ENCODE results near the gene LYL1.

Gene LYL1

DNA sequence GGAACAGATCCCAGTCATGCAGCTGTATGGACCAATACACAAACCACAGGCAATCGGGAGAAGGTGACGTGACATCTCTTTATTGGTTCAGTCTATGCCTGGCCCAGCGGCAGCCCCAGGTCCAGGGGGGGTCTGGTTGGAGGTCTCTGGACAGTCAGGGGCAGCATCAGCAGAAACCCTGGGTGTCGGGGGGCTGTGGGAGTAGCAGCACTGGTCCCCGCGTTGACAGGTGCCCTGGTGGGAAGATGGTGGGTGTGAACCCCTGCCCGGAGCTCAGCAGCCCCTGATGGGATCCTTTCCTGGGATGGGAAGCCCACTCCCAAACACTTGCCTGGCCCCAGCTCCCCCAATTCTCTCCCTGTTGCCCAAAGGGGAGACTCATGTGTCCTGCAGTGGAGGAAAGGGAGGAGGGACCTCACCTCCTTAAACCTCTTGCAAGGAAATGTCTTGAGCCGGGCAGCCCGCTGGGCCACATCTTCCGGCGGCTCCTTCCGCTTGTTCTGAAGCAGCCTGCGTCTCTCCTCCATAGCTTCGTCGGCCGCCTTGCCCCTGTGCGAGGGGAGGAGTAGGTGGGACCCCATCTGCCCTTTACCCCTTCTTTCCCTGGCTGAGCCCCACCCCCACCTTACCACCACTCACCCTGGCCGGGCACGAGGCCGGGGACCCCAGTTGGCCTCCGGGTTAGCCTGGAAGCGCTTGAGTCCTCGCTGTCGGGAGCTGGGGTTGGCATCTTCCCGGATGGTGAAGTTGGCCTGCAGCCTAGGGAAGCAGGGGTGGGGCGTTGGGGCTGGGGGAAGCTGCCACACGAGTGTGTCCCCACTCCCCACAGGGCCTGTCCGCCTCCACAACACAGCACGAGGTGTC lies 2.4 kb upstream of the LYL1 start:
- peaks cover 66% of the 10 kb centered on the region for H3K36me3 Mint-ChIP-seq (ENCODE audit: low read depth)

DNA sequence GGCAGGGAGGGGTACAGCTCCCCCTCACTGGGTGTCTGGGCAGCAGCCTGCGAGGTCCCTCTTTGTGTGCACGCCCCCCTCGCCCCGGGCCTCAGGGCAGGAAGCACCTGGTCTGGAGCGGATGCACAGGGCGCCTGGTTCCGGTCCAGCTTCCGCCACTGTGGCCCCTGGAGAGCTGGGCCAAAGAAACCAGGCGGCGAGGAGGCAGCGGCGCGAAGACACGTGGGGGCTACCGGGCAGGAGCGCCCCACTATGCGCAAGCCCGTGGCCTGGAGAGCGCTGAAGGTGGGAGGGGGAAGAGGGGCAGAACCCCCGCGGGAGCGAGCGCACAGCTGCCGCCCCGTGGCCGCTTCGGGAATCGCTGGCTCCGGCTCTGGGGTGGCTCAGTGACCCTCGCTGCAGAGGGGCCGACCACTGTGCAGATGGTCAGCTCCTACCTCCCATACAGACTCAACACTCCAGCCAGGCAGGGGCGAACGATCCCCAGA lies 1.7 kb upstream of the LYL1 start:
- intact Hi-C loops (cut with micrococcal nuclease) = loop anchor here (1.0 to 5.0 kb wide), 2 partner anchors 12 to 48 kb away; partner anchors contain the start of genes IER2, STX10 and TRMT1
- Mint-ChIP-seq H3K9me3 (no peaks in the 10 kb centered on the region), H3K4me1 (ENCODE audit: low read depth) (peaks cover 54% of the 10 kb centered on the region), H3K27me3 (no peaks in the 10 kb centered on the region), H3K27ac (peak overlapping the region; percentile 98), H3K4me3 (peak overlapping the region; percentile 88), H3K36me3 (ENCODE audit: low read depth) (peaks cover 66% of the 10 kb centered on the region)

More for the DNA sequence above, 2.4 kb upstream of the LYL1 start:
- Mint-ChIP-seq H3K27me3 (no peaks in the 10 kb centered on the region), H3K4me1 (ENCODE audit: low read depth) (peaks cover 48% of the 10 kb centered on the region), H3K9me3 (no peaks in the 10 kb centered on the region), H3K27ac (peak overlapping the region; percentile 98), H3K4me3 (peak overlapping the region; percentile 88)
- intact Hi-C loops (cut with micrococcal nuclease) = loop anchor here (1.0 to 5.0 kb wide), 2 partner anchors 11 to 47 kb away; partner anchors contain the start of genes IER2, STX10 and TRMT1

- peaks cover 67% of the 10 kb centered on the region for H3K36me3 Mint-ChIP-seq (ENCODE audit: low read depth)
- H3K27ac Mint-ChIP-seq = peak overlapping the region; percentile 98
- H3K4me3 Mint-ChIP-seq = peak overlapping the region; percentile 92
- no peaks in the 10 kb centered on the region for H3K27me3 Mint-ChIP-seq
- H3K4me1 Mint-ChIP-seq (ENCODE audit: low read depth) = peaks cover 59% of the 10 kb centered on the region
- no peaks in the 10 kb centered on the region for H3K9me3 Mint-ChIP-seq
- intact Hi-C loops (cut with micrococcal nuclease) = loop anchor here (1.0 to 5.0 kb wide), 3 partner anchors 9 to 49 kb away; partner anchors contain the start of genes IER2, STX10 and TRMT1
Observed at GRCh38 chr19:13103581-13104359, 1.1 kb upstream of the LYL1 start.

DNA sequence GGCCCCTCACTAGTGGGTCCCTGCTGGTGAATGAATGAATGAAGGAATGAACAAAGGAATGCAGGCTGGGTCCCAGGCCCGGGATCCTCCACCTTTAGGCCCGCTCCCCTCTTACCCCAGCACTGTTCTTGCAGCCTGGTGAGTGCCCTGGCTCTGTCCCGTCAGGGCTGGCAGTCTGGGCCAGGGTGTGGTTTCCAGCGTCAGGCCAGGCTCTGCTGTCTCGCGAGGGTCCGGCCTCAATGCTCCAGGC lies 317 bp downstream of the LYL1 start:
- Mint-ChIP-seq H3K27me3 (no peaks in the 10 kb centered on the region), H3K27ac (peak overlapping the region; percentile 98), H3K9me3 (no peaks in the 10 kb centered on the region), H3K36me3 (ENCODE audit: low read depth) (peaks cover 70% of the 10 kb centered on the region), H3K4me1 (ENCODE audit: low read depth) (peaks cover 70% of the 10 kb centered on the region), H3K4me3 (peak overlapping the region; percentile 92)
- intact Hi-C loops (cut with micrococcal nuclease) = loop anchor here (5.0 kb wide), 1 partner anchor 50 kb away; the partner anchor contains the start of genes IER2 and STX10

GRCh38 chr19:13101590-13102415 lies 855 bp downstream of the LYL1 start:
- intact Hi-C loops (cut with micrococcal nuclease) = loop anchor here (5.0 kb wide), 1 partner anchor 50 kb away; the partner anchor contains the start of genes IER2 and STX10
- Mint-ChIP-seq H3K4me3 (peak overlapping the region; percentile 92), H3K4me1 (ENCODE audit: low read depth) (peaks cover 70% of the 10 kb centered on the region), H3K27me3 (no peaks in the 10 kb centered on the region), H3K27ac (peak overlapping the region; percentile 98), H3K9me3 (no peaks in the 10 kb centered on the region), H3K36me3 (ENCODE audit: low read depth) (peaks cover 65% of the 10 kb centered on the region)

DNA sequence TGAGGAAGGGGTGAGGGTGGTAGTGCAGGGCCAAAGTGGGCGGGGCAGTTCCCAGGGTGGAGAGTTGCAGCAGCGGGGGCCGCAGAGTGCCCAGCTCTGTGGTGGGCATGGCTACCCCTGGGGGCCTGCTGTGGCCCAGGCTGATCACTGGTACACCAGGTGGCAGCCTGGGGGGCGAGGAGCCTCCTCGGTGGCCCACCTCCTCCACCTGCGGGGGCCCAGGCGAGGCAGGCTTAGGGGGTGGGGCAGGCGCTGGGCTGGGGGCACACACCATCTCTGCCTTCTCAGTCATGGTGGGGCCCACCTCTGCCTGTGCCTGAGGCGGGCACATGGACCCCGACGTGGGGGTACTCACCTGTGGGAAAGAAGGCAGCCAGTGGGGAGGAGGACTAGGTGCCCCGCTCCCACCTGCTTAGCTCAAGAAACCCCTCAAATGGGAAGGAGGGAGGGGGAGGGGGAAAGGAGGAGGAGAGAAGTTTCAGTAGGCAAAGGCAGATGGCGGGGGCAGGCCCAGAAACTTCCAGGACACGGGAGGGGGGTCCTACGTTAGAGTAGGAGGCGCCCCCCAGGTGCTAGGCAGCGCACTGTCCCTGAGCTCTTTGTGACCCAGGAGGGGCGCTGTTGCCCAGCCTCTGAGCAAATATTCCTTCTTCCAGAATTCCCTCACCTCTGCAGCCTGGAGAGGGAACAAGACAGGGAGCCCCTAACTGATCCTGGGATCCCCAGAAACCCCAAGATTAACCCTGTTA lies 1.6 kb downstream of the LYL1 start:
- peak overlapping the region; percentile 98 for H3K27ac Mint-ChIP-seq
- intact Hi-C loops (cut with micrococcal nuclease) = loop anchor here (5.0 kb wide), 1 partner anchor 51 kb away; the partner anchor contains the start of genes IER2 and STX10
- H3K9me3 Mint-ChIP-seq = no peaks in the 10 kb centered on the region
- no peaks in the 10 kb centered on the region for H3K27me3 Mint-ChIP-seq
- peaks cover 75% of the 10 kb centered on the region for H3K4me1 Mint-ChIP-seq (ENCODE audit: low read depth)
- H3K36me3 Mint-ChIP-seq (ENCODE audit: low read depth) = peaks cover 68% of the 10 kb centered on the region
- H3K4me3 Mint-ChIP-seq = peak overlapping the region; percentile 92

GRCh38 chr19:13100031-13100588 lies 2.5 kb downstream of the LYL1 start:
- Mint-ChIP-seq H3K27me3 (no peaks in the 10 kb centered on the region), H3K4me1 (ENCODE audit: low read depth) (peaks cover 71% of the 10 kb centered on the region), H3K9me3 (no peaks in the 10 kb centered on the region), H3K27ac (peak overlapping the region; percentile 98), H3K36me3 (ENCODE audit: low read depth) (peaks cover 70% of the 10 kb centered on the region), H3K4me3 (peak overlapping the region; percentile 92)
- intact Hi-C loops (cut with micrococcal nuclease) = loop anchor here (5.0 kb wide), 1 partner anchor 52 kb away; the partner anchor contains the start of genes IER2 and STX10

DNA sequence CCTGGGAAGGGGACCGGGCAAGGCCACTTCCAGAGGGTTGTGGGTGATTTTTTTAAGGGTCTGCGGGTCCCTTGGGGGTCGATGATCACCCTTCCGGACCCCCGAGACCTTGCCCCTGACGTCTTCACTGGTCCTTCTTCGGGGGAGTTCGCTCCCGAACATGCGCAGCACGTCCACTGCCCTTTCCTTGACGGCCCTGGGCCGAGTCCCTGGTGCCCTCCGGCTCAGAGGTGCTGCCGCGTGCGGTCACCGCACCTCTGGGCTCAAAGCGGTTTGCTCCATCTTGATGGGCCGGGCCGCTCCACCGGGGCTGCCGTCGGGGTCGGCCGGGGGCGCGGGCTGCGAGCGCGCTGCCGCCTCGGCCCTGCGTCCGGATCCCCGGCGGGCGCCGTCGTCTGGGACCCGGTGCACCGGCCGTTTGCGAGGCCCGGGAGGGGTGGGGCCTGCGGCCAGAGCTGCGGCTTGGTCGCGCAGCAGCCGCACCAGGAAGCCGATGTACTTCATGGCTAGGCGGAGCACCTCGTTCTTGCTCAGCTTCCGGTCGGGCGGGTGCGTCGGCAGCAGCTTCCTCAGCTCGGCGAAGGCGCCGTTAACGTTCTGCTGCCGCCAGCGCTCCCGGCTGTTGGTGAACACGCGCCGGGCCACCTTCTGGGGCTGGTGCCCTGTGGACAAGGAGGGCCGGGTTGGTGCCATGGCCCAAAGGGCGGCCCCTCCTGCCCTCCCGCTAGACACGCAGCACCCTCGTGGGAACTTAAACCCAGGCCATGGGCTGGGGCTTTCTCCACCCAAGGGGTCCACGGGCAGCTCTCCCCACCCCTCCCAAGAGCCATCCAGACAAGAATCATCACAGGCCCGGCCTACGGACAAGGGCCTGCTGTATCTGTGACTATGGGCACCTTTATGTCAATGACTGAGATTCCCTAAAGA lies 3.3 kb downstream of the LYL1 start:
- intact Hi-C loops (cut with micrococcal nuclease) = no loop called here
- Mint-ChIP-seq H3K36me3 (ENCODE audit: low read depth) (peaks cover 62% of the 10 kb centered on the region), H3K4me1 (ENCODE audit: low read depth) (peaks cover 71% of the 10 kb centered on the region), H3K9me3 (no peaks in the 10 kb centered on the region), H3K27ac (peak overlapping the region; percentile 98), H3K27me3 (no peaks in the 10 kb centered on the region), H3K4me3 (peak overlapping the region; percentile 92)

DNA sequence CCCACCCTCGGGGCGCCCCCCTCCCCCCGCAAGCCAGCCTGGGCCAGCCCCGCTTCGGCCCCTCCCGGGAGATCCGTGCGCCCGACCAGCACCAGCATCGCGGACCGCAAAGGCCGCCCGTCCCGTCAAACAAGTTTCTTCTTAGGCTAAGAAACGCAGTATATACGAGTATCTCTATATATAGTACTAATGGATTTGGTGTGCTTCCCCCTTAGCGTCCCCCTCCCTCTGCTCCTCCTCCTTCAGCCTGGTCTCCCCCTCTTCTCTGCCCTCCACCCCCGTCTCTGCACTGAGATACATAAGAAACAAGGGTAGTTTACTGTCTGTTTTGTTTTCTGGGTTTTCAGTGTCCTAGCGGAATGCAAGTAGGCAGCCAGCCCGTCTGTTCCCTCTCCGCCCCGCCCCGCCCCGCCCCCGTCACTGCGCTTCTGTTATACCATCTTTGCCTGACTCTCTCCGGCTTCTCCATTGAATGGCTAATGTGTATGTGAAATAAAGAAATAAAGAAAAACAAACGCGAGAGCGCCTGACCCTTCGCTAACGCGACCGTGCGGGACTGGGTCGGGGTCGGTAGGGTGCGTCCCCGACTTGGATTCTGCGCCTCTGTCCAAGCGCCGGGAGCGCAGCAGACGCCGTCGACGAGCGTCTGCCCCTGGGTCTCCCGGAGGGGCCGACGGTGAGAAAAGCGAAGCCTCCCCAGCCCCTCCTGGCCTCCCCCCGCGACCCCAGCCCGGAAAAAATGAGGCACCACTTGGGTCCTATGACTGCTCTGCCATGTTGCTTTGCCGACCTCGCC lies 4.2 kb downstream of the LYL1 start:
- H3K27me3 Mint-ChIP-seq = no peaks in the 10 kb centered on the region
- peak overlapping the region; percentile 92 for H3K4me3 Mint-ChIP-seq
- no peaks in the 10 kb centered on the region for H3K9me3 Mint-ChIP-seq
- intact Hi-C loops (cut with micrococcal nuclease) = no loop called here
- H3K36me3 Mint-ChIP-seq (ENCODE audit: low read depth) = peaks cover 60% of the 10 kb centered on the region
- H3K27ac Mint-ChIP-seq = peak overlapping the region; percentile 98
- H3K4me1 Mint-ChIP-seq (ENCODE audit: low read depth) = peaks cover 70% of the 10 kb centered on the region

- intact Hi-C loops (cut with micrococcal nuclease) = no loop called here
- Mint-ChIP-seq H3K27ac (peak overlapping the region; percentile 98), H3K27me3 (no peaks in the 10 kb centered on the region), H3K9me3 (no peaks in the 10 kb centered on the region), H3K4me1 (ENCODE audit: low read depth) (peaks cover 65% of the 10 kb centered on the region), H3K36me3 (ENCODE audit: low read depth) (peaks cover 56% of the 10 kb centered on the region), H3K4me3 (peak overlapping the region; percentile 92)
Observed at GRCh38 chr19:13097463-13098258, 5.0 kb downstream of the LYL1 start.
